ENCODE measurements around the gene OR13J1.
A peak's percentile ranks its signal among the peaks of the same experiment; 100 is the strongest.
"Not testable (repeated sequence)": the region's sequence is repeated elsewhere in the genome, so short reads cannot be mapped to it uniquely, and the experiment has no call there.

The OR13J1 gene

GRCh38 chr9:35915681-35916294, 45.6 kb upstream of the OR13J1 start:
- Histone ChIP-seq H3K27ac (replicated peaks) (no peak overlapping the region), H3K4me3 (replicated peaks; ENCODE audit: insufficient read depth, low read length) (no peak overlapping the region)
- TF ChIP-seq GABPA (IDR thresholded peaks at IDR 0.05; ENCODE audit: low read depth), result no peak
- TF ChIP-seq CTCF (IDR thresholded peaks at IDR 0.05; ENCODE audit: insufficient read depth, low read length), result no peak
- TF ChIP-seq POLR2AphosphoS5 (IDR thresholded peaks at IDR 0.05; ENCODE audit: low read depth), result no peak
- TF ChIP-seq SPI1 (IDR thresholded peaks at IDR 0.05; ENCODE audit: borderline replicate concordance, low read depth), result no peak
- no peak for TF ChIP-seq REST (IDR thresholded peaks at IDR 0.05; ENCODE audit: insufficient replicate concordance, low read depth)

DNA sequence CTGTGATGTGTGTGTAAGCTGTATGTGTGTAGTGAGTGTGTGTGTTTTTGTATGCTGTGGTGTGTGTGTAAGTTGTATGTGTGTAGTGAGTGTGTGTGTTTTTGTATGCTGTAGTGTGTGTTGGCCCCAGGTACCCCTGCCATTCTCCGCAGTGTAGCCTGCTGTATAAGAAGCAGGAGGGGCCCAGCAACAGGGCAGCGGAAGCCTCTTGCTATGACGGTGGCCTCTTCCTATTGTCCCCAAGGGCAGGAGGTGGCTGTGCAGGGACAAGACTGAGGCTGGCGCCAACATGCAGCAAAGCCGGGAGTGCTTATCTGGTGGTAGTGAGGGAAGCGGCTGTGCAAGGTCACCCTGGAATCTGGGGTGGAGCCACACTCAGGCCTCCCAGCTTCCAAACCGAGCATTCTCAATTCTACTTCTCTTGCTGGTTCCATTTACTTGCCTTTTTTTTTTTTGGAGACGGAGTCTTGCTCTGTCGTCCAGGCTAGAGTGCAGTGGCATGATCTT, 44.2 kb upstream of the OR13J1 start:
- TF ChIP-seq POLR2AphosphoS5 (IDR thresholded peaks at IDR 0.05; ENCODE audit: low read depth) (no peak), REST (IDR thresholded peaks at IDR 0.05; ENCODE audit: insufficient replicate concordance, low read depth) (no peak), SPI1 (IDR thresholded peaks at IDR 0.05; ENCODE audit: borderline replicate concordance, low read depth) (no peak), GABPA (IDR thresholded peaks at IDR 0.05; ENCODE audit: low read depth) (no peak), CTCF (IDR thresholded peaks at IDR 0.05; ENCODE audit: insufficient read depth, low read length) (no peak)
- Histone ChIP-seq H3K27me3 (ENCODE audit: insufficient read depth, poor library complexity, severe bottlenecking) (no peaks in the 10 kb centered on the region), H3K27ac (replicated peaks) (no peak overlapping the region), H3K4me3 (replicated peaks; ENCODE audit: insufficient read depth, low read length) (no peak overlapping the region)
- DNase-seq (ENCODE audit: low read depth in 1 of 2, low spot score in 1 of 2), result peak in 1 of 2 experiments; percentile 16

More at GRCh38 chr9:35915681-35916294, 45.6 kb upstream of the OR13J1 start:
- no peak for DNase-seq (ENCODE audit: low read depth in 1 of 2, low spot score in 1 of 2)
- no peaks in the 10 kb centered on the region for H3K27me3 ChIP-seq (ENCODE audit: insufficient read depth, poor library complexity, severe bottlenecking)

DNA sequence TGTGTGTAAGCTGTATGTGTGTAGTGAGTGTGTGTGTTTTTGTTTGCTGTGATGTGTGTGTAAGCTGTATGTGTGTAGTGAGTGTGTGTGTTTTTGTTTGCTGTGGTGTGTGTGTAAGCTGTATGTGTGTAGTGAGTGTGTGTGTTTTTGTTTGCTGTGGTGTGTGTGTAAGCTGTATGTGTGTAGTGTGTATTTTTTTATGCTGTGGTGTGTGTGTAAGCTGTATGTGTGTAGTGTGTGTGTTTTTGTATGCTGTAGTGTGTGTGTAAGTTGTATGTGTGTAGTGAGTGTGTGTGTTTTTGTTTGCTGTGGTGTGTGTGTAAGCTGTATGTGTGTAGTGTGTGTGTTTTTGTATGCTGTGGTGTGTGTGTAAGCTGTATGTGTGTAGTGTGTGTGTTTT, 43.2 kb upstream of the OR13J1 start:
- not testable (repeated sequence) for H3K27ac ChIP-seq (replicated peaks); DNase-seq (ENCODE audit: low read depth in 1 of 2, low spot score in 1 of 2); H3K4me3 ChIP-seq (replicated peaks; ENCODE audit: insufficient read depth, low read length); H3K27me3 ChIP-seq (ENCODE audit: insufficient read depth, poor library complexity, severe bottlenecking)

GRCh38 chr9:35912791-35913400, 42.7 kb upstream of the OR13J1 start:
- TF ChIP-seq REST (IDR thresholded peaks at IDR 0.05; ENCODE audit: insufficient replicate concordance, low read depth) (no peak), SPI1 (IDR thresholded peaks at IDR 0.05; ENCODE audit: borderline replicate concordance, low read depth) (no peak)
- DNase-seq (ENCODE audit: low read depth in 1 of 2, low spot score in 1 of 2), result no peak
- Histone ChIP-seq H3K27me3 (ENCODE audit: insufficient read depth, poor library complexity, severe bottlenecking) (no peaks in the 10 kb centered on the region), H3K4me3 (replicated peaks; ENCODE audit: insufficient read depth, low read length) (no peak overlapping the region), H3K27ac (replicated peaks) (no peak overlapping the region)

Data from HL-60 (cell line).